Activated CD8-positive, alpha-beta memory T cell treated with anti-CD3 and anti-CD28 coated beads, Interleukin-2, amount 50 U/mL, for 48 hours (primary cell): ENCODE data around the gene EDDM3A.
A peak's percentile ranks its signal among the peaks of the same experiment; 100 is the strongest.
"Not testable (repeated sequence)": the region's sequence is repeated elsewhere in the genome, so short reads cannot be mapped to it uniquely, and the experiment has no call there.

Experiments used
- DNase-seq: peaks from one replicate; pipeline ENCODE4 v3.0.0-alpha.2; 2020

Gene EDDM3A, protein sequence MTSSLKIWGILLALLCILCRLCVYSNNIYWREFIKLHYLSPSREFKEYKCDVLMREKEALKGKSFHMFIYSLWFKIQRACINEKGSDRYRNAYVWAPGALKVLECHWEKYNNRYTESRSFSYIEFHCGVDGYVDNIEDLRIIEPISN

GRCh38 chr14:20745571-20746358, at the start of gene EDDM3A:
TSS of gene EDDM3A (plus strand) at chr14:20745887. CDS start at chr14:20747581, 1,694 bp downstream.
- no peak for DNase-seq

DNA sequence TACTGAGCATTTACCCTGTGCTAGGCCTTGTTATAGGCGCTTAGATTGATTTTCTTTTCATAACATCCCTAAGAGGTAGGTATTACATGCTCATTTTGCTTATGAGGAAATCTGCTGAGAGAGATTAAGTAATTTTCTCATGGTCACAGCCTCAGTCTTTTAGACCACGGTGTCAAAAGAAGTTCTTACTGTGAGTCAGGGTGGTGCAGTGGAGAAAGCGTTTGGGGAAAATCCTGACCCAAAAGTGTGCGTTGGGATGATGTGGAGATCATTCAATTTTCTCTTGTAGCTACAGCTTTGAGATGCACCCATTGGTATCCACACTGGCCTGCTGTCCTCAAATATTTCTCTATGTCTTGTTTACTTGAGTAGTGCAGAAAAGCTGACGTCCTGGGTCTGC, 48.9 kb upstream of the EDDM3A start:
- no peak for DNase-seq

- peak; percentile 65 for DNase-seq
Observed at GRCh38 chr14:20697273-20698017, 48.2 kb upstream of the EDDM3A start.

DNA sequence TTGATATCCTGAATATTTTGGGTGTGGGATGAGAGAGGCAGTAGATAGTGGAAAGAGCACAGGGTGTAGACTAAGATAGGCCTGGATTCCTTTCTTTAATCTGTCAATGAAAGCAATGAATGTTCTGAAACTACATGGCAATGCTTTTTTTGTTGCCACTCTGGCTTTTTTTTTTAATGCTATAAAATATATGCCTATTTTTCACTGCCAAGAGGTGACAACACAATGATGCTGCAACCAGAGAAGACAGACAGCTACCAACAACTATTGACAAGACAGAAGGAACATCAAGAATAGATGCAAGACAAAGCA, 47.7 kb upstream of the EDDM3A start:
- no peak for DNase-seq

GRCh38 chr14:20698934-20699333, 46.8 kb upstream of the EDDM3A start:
- DNase-seq, result no peak

- no peak for DNase-seq
Observed at GRCh38 chr14:20699931-20700330, 45.8 kb upstream of the EDDM3A start.

- DNase-seq, result not testable (repeated sequence)
Observed at GRCh38 chr14:20700965-20701364, 44.7 kb upstream of the EDDM3A start.

DNA sequence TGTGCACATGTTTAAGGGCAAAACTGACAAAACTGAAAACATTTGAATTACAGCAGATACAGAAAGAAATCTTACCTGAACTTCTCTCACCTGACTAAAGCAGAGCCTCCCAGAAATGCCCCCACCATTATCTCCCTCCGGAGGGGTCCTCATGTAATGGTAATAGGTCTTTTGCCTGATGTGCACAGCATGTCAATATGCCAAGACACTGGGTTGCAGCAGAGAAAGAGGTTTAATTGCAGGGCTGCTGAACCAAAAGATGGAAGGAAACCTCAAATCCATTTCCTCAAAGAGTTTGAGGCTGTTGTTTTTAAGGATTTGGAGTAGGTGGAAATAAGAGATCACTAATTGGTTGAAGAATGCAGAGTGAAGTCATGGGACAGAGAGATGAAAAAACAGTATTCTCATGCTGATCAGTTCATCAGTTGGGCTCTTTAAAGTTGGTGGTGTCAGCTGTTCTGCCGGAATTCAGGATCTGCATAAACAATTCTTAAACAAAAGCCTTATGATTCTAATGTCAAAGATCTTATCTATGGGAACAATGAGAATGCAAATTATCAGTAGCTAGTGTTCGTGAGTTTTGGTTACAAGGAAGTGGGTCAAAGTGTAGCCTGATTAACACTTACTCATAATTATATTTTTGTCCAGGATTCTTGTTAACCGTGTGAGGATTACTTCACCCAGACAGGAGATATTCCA, 38.9 kb upstream of the EDDM3A start:
- DNase-seq, result no peak

DNA sequence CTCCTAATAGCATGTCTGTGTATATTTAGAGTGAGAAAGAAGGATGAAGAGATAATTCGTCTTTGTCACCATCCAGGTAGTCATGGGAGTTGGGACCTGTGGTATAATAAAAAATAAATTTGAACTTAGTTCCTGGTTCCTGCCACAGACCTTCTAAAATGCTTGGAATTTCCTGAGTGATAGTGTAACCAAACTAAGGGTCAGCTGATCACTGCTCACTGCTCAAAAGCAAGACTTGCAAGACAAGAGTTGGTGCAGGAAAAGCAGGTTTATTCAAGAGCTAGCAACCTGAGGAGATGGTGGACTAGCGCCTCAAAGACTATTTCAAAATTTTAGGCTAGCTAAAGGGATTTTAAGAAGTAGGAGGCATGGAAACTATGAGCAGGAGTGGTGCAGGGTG, 38.1 kb upstream of the EDDM3A start:
- DNase-seq, result no peak

DNA sequence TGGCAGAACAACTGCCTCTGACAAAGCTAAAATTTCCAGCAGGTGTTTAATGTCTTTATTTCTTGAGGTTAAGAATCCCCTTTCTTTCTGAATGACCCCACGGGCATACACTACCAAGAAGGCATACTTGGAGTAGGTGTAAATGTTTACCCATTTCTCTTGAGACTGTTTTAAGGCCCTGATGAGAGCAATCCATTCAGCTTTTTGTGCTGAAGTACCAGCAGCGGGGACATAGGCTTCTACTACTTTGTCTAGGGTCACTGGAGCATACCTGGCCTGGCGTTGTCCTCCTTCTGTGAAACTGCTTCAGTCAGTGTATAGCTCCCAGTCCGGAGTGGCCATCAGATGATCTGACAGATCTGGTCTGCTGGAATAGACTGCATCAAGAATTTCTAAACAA, 34.4 kb upstream of the EDDM3A start:
- DNase-seq, result no peak

- no peak for DNase-seq
Observed at GRCh38 chr14:20711685-20712084, 34.0 kb upstream of the EDDM3A start.

GRCh38 chr14:20712904-20713303, 32.8 kb upstream of the EDDM3A start:
- no peak for DNase-seq

DNA sequence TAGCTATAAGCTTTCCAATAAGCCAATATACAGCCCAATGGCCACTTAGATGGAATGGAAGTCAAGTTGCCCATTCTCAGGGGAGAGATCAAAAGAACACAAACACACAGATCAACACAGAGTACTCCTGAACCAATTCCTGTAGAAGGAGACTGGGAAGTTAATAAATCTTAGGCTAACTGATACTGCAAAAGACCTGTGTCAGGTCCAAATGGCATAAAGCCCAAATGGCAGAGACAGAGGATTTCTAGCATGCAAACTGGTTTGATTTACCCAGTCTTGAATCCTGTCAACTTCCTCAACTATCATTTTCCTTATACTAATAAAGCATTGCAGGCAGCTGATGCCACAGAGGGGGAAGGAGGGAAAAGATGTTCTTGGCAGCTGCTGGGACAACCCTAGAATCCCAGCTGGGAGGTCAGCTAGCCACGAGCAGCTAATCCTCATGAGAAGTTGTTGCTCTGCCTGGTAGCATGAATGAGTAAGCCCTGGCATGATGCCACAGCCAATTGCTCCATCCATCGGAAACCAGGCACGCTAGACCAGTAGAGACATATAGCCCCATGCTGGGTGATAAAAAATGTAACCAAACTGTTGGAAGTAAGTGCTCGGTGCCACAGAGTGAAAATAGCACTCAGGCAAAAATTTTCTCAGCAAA, 31.0 kb upstream of the EDDM3A start:
- DNase-seq, result no peak

GRCh38 chr14:20719777-20720176, 25.9 kb upstream of the EDDM3A start:
- DNase-seq, result no peak

- DNase-seq, result no peak
Observed at GRCh38 chr14:20720741-20721140, 24.9 kb upstream of the EDDM3A start.

- DNase-seq, result no peak
Observed at GRCh38 chr14:20722016-20722415, 23.7 kb upstream of the EDDM3A start.

DNA sequence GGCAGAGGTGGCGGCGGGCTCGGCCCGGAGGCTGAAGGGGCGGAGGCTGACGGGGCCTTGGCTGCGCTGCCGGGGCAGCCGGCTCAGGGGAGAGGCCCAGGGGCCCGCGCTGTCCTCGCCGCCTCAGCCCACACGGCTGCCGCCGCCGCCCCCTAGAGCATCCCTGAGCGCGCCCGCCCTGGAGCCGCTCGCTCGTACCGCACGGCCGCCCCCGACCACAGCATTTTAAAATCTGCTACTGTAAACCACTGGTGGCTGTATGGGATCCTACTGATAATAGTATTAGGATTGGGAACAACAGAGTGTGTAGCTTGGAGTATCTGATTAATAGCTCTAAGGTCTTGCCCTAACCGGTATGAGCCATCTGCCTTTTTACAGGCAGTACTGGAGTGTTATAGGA, 22.2 kb upstream of the EDDM3A start:
- DNase-seq, result no peak

DNA sequence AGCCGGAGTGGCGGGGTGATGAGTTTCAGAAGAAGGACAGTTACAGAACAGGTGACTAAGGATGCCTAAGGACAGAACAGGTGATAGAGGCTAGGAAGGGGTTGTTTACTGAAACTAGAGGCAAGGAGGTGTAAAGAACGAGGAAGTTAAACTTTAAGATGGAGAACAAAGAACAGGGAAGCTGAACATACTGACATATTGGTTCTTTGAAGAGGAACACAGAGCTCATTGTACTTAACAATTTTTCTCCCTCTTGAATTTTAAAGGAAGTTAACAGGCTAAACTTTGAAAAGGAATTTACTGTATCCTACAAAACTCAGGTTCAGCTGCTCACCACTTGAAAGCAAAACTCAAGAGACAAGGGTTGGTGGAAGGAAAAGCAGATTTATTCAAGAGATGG, 19.6 kb upstream of the EDDM3A start:
- DNase-seq, result not testable (repeated sequence)

- no peak for DNase-seq
Observed at GRCh38 chr14:20726531-20726930, 19.2 kb upstream of the EDDM3A start.

- no peak for DNase-seq
Observed at GRCh38 chr14:20730891-20731290, 14.8 kb upstream of the EDDM3A start.

DNA sequence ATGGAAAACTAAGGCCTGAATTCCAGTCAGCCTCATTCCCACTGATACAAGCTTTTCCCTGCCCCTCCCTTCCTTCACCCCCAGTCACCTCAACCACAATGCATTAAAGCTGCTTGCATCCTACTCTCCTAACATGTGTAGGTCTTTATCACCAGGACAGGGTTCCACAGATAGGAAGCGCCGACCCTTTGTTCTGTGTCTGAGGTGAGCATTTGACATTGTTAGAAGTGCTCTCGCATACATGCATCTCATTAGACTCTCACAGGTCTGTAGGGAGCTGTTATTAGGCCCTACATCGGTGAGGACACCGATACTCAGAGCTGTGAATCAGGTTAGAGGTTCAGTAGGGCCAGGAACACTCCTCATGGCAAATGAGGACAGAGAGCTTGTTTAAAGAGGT, 13.2 kb upstream of the EDDM3A start:
- DNase-seq, result no peak

DNA sequence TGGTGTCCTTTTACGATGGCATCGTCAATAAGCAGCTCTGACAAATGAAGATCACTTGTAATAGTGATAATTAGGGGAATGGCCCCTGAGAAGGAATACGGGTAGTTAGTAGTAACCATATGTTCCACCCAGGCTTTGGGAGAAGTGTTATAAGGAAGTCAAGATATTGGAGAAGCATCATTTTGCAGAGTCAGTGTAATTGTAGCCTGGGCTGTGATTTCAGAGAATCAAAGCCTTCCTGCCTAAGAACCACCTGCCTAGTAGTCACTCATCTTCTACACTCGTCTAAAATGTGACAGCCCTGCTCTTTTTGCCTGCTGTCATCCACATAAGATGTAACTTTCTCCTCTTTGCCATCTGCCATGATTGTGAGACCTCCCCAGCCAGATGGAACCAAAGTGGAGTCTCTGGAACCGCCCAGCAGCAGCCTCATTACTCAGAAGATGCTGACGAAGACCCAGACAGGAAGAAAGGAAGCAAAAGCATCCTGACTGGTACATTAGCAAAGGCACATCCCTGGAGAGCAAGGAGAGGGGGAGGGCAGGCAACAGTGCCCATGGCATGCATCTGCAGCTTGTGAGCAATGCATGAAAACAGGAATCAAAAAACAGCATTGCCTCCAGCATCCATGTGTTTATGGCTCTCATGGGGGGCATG, 12.6 kb upstream of the EDDM3A start:
- DNase-seq, result no peak
